ENCODE data around the gene KLHL10.
A peak's percentile ranks its signal among the peaks of the same experiment; 100 is the strongest.
"Not testable (repeated sequence)": the region's sequence is repeated elsewhere in the genome, so short reads cannot be mapped to it uniquely, and the experiment has no call there.

The KLHL10 gene

DNA sequence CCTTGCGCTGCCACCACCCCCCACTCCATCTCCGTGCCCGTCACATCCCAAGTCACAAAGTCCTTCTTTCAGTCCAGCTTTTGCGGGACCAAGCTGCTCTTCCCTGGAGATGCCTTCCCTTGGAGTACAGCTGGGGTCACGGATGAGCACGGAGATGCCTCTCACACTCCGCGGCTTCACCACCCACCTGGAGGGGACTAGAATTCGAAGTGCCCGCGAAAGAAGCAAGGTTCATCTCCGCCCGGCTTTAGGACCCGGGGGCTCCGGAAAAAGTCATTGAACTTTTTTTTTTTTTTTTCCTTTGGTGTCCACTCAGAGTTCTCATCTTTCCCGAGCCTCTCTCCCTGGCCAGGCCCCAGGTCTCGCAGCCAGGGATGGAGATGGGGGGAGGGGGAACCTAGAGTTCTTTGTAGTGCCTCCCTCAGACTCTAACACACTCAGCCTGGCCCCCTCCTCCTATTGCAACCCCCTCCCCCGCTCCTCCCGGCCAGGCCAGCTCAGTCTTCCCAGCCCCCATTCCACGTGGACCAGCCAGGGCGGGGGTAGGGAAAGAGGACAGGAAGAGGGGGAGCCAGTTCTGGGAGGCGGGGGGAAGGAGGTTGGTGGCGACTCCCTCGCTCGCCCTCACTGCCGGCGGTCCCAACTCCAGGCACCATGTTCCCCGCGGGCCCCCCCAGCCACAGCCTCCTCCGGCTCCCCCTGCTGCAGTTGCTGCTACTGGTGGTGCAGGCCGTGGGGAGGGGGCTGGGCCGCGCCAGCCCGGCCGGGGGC, 25.1 kb upstream of the KLHL10 start, which contains the start of gene FKBP10:
TSS of gene FKBP10 (plus strand) at position 624 of the 771 bp plus-strand sequence. CDS start at position 655, 31 bp downstream.
- FAIRE-seq (no peak), DNase-seq (ENCODE audit: extremely low spot score, insufficient read length, low read depth) (no peak)

DNA sequence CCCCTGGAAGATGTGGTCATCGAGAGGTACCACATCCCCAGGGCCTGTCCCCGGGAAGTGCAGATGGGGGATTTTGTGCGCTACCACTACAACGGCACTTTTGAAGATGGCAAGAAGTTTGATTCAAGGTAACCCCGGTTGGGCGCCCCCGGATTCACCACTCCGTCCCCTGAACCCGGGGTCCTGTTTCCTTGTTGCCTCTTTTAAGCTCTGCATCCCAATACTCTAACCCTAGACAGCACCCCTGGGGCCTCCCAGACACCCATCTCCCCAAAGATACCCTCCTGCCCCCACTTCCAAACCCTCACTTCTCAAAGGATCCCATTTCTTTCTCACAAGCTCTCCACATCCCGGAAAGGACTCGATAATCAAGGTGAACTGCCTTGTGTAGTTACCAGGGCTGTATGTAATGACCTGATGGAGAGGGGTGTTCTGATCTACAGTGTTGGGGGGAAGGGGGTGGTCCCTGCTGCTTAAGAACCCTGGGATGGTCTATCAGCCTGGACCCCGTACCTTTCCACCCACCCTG, 24.4 kb upstream of the KLHL10 start:
- FAIRE-seq, result no peak
- no peak for DNase-seq (ENCODE audit: extremely low spot score, insufficient read length, low read depth)

- DNase-seq (ENCODE audit: extremely low spot score, insufficient read length, low read depth) (no peak), FAIRE-seq (no peak)
Observed at GRCh38 chr17:41813699-41814124, 23.9 kb upstream of the KLHL10 start.

DNA sequence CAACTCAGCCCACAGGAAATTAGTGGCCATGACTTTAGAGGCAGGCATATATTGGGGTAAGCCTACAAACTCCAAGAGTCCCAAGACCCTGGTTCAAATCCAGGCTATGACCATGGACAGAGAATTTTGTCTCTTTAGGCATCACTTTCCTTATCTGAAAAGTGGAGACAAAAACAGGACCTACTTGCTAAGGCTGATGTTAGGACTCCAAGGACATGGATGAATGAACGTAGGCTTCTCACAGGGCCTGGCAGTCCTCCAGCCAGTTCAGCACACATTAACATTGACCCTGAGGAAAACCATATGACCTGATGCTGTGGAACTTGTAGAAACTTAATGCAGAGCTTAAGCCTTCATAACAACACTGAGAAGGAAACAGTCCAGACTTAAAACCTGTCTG, 23.4 kb upstream of the KLHL10 start:
- DNase-seq (ENCODE audit: extremely low spot score, insufficient read length, low read depth) (no peak), FAIRE-seq (no peak)

DNA sequence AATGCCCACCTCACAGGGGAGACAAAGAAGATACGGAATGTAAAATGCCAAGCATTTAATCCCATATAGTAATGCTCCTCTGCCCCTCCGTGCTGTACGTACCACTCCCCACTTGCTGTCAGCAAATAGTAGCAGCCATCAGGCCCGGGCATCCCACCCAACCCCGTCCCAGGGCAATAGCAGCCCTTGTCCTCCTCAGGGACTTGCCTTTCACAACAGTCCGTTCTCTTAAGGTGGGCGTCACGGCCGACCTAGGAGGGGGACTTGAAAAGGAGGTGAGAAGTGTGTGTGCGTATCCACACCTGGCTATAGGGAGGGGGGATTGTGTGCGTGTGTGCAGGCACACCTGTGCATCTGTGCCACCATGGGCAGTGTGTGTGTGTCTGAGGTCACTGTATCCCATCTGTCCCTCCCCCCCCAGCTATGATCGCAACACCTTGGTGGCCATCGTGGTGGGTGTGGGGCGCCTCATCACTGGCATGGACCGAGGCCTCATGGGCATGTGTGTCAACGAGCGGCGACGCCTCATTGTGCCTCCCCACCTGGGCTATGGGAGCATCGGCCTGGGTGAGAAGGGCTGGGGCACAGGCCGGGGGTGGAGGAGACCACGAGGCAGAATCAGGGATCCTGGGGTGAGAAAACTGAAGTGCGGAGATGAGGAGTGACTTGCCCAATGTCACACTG, 20.8 kb upstream of the KLHL10 start:
- DNase-seq (ENCODE audit: extremely low spot score, insufficient read length, low read depth) (no peak), FAIRE-seq (no peak)

DNA sequence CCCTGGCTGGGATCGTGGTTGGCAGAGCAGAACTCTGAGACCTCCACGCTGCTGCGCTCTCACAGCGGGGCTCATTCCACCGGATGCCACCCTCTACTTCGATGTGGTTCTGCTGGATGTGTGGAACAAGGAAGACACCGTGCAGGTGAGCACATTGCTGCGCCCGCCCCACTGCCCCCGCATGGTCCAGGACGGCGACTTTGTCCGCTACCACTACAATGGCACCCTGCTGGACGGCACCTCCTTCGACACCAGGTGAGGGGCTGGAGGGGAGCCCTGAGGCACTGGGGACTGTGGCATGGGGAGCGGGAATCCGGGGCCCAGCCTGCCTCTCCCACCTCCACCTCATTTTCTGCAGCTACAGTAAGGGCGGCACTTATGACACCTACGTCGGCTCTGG, 19.6 kb upstream of the KLHL10 start:
- DNase-seq (ENCODE audit: extremely low spot score, insufficient read length, low read depth) (no peak), FAIRE-seq (no peak)

DNA sequence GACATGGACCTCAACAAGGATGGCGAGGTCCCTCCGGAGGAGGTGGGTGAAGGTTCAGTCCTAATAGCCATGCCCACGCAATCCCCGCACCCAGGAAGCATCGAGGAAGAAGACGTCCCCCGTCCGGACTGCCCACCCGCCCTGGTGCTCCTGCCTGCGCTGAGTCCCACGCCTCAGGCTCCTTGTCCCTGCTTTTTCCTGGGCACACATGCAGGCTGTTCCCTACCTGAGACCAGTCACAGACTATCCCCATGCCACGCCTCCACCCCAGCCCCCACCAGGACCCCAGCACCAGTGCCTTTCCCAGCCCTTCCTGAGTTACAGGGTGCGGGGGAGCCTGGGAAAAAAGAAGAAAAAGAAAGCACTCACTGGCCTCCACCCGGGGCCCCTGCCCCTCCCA, 15.8 kb upstream of the KLHL10 start:
- FAIRE-seq (no peak), DNase-seq (ENCODE audit: extremely low spot score, insufficient read length, low read depth) (no peak)

DNA sequence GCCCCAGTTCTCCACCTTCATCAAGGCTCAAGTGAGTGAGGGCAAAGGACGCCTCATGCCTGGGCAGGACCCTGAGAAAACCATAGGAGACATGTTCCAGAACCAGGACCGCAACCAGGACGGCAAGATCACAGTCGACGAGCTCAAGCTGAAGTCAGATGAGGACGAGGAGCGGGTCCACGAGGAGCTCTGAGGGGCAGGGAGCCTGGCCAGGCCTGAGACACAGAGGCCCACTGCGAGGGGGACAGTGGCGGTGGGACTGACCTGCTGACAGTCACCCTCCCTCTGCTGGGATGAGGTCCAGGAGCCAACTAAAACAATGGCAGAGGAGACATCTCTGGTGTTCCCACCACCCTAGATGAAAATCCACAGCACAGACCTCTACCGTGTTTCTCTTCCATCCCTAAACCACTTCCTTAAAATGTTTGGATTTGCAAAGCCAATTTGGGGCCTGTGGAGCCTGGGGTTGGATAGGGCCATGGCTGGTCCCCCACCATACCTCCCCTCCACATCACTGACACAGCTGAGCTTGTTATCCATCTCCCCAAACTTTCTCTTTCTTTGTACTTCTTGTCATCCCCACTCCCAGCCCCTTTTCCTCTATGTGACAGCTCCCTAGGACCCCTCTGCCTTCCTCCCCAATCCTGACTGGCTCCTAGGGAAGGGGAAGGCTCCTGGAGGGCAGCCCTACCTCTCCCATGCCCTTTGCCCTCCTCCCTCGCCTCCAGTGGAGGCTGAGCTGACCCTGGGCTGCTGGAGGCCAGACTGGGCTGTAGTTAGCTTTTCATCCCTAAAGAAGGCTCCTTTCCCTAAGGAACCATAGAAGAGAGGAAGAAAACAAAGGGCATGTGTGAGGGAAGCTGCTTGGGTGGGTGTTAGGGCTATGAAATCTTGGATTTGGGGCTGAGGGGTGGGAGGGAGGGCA, 15.1 kb upstream of the KLHL10 start:
- no peak for FAIRE-seq

DNA sequence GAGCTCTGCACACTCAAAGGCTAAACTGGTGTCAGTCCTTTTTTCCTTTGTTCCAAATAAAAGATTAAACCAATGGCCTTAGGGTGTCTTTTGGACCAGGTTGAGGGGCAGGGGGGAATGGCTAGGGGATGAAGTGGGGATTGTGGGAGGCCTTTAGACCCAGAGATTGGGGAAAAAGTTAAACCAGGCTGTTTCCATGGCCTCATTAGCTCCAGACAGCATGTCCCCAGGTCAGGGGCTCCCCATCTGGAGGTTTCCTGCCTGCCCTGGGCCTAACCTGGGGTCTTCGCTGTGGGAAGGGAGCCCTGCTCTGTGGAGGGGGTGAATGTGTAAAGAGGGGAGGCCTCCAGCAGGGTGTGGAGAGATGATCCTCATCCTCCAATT, 14.5 kb upstream of the KLHL10 start:
- DNase-seq (ENCODE audit: extremely low spot score, insufficient read length, low read depth), result no peak

More for the DNA sequence above, 15.1 kb upstream of the KLHL10 start:
- no peak for DNase-seq (ENCODE audit: extremely low spot score, insufficient read length, low read depth)

GRCh38 chr17:41823580-41823979, 14.0 kb upstream of the KLHL10 start:
- DNase-seq (ENCODE audit: extremely low spot score, insufficient read length, low read depth), result no peak
- FAIRE-seq, result no peak

More for the DNA sequence above, 14.5 kb upstream of the KLHL10 start:
- no peak for FAIRE-seq

DNA sequence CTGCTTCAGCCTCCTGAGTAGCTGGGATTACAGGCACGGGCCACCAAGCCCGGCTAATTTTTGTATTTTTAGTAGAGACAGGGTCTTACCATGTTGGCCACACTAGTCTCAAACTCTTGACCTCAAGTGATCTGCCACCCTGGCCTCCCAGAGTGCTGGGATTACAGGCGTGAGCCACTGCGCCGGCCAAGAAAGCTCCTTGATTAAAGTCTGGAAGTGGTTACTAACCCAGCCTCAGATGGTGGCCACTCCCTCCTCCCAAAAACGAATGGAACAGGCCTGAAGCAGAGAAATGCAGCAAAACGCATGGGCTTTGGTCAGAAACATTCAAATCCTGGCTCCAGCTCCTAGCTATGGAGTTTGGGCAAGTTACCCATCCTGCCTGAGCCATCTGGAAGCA, 13.5 kb upstream of the KLHL10 start:
- no peak for DNase-seq (ENCODE audit: extremely low spot score, insufficient read length, low read depth)
- no peak for FAIRE-seq

- no peak for FAIRE-seq
- no peak for DNase-seq (ENCODE audit: extremely low spot score, insufficient read length, low read depth)
Observed at GRCh38 chr17:41825175-41825845, 12.3 kb upstream of the KLHL10 start.

DNA sequence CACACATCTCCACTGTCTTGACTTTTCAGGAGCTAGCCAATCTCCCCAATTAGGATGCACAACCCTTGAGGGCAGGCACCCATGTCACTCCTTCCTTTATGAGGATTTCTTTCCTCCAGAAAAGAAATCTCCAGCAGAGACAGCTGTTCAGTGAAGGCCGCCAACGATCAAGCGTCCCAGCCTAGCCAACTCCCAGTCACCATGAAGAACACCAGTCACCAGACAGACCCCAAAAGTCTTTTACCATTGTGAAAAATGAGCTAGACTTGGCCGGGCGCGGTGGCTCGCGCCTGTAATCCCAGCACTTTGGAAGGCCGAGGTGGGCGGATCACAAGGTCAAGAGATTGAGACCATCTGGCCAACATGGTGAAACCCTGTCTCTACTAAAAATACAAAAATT, 7.7 kb upstream of the KLHL10 start:
- not testable (repeated sequence) for DNase-seq (ENCODE audit: extremely low spot score, insufficient read length, low read depth); FAIRE-seq

GRCh38 chr17:41835214-41835799, 2.3 kb upstream of the KLHL10 start:
- no peak for FAIRE-seq
- DNase-seq (ENCODE audit: extremely low spot score, insufficient read length, low read depth), result no peak

- no peak for FAIRE-seq
- DNase-seq (ENCODE audit: extremely low spot score, insufficient read length, low read depth), result peak; percentile 66
Observed at GRCh38 chr17:41835800-41836549, 1.6 kb upstream of the KLHL10 start, which contains the start of gene NT5C3B. Gene NT5C3B (minus strand): TSS chr17:41836232. CDS start chr17:41836193, 39 bp downstream.

GRCh38 chr17:41836550-41837196, 952 bp upstream of the KLHL10 start:
- DNase-seq (ENCODE audit: extremely low spot score, insufficient read length, low read depth) (no peak), FAIRE-seq (no peak)

DNA sequence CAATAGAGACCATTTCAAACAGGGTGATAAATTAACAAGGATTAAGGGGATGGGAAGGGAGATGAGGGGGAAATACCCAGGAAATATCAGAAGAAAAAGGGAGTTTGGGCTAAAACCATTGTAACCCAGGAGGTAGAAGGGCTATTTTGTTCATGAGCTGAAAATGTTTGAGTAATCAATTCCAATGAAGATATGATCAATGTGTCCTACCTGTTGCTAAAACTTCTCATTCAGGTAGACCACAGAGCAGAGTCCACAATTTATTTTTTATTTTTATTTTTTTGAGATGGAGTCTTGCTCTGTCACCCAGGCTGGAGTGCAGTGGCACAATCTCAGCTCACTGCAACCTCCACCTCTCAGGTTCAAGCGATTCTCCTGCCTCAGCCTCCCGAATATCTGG, 1.8 kb downstream of the KLHL10 start:
- not testable (repeated sequence) for DNase-seq (ENCODE audit: extremely low spot score, insufficient read length, low read depth); FAIRE-seq

- DNase-seq (ENCODE audit: extremely low spot score, insufficient read length, low read depth); FAIRE-seq: not testable (repeated sequence)
Observed at GRCh38 chr17:41840781-41841180, 3.2 kb downstream of the KLHL10 start.

Data from GM18507 (cell line).